Epithelial cell of proximal tubule (primary cell): ENCODE data around the gene R3HDM2. TPM values are rescaled to one million over a fixed set of nuclear protein-coding genes. Genes with fewer than 3 reads are reported as not detected.
"Not testable (repeated sequence)": the region's sequence is repeated elsewhere in the genome, so short reads cannot be mapped to it uniquely, and the experiment has no call there.

Experiments
- DNase-seq: peaks from one replicate; pipeline ENCODE4 v3.0.0-alpha.2; 2011; ENCODE audit warnings: low read depth
- H3K4me3 ChIP-seq: 2 replicates; pipeline ENCODE4 v1.5.1; 2011; ENCODE audit warnings: low read depth, mild to moderate bottlenecking, low read length
- total RNA-seq: library from RNA; depleted of rRNA; stranded (reverse); fragments of >200 nt; gene quantifications from 2 replicates; pipeline ENCODE4 v1.2.3, GENCODE V29; 2015
- TF ChIP-seq, protein P1 (sequence below): conservative IDR thresholded peaks from 2 replicates; pipeline ENCODE4 v1.5.1; 2012; ENCODE audit warnings: low read depth, mild to moderate bottlenecking, low read length

The R3HDM2 gene
- total RNA-seq, 1 donor from 2014 or later: 12.5 TPM

DNA sequence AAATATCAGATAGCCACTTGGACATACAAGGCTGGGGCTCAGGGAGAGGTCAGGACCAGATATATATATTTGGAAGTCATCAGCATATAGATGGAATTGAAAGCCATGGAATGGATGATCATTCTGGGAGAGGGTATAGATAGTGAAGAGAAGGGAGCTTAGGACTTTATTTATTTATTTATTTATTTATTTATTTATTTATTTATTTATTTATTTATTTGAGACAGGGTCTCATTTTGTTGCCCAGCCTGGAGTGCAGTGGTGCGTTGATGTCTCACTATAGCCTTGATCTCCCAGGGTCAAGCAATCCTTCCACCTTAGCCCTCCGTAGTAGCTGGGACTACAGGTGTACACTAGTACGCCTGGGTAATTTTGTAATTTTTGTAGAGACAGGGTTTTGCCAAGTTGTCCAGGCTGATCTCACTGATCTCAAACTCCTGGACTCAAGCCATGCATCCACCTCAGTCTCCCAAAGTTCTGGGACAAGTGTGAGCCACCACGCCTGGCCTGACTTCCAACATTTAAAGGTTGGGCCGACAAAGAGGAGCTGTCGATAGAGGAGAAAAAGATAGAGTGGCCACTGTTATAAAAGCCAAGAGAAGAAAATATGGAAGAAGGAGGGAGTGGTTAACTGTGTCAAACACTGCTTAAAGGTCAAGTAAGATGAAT lies 15.6 kb upstream of the R3HDM2 start:
- TF ChIP-seq, protein P1, sequence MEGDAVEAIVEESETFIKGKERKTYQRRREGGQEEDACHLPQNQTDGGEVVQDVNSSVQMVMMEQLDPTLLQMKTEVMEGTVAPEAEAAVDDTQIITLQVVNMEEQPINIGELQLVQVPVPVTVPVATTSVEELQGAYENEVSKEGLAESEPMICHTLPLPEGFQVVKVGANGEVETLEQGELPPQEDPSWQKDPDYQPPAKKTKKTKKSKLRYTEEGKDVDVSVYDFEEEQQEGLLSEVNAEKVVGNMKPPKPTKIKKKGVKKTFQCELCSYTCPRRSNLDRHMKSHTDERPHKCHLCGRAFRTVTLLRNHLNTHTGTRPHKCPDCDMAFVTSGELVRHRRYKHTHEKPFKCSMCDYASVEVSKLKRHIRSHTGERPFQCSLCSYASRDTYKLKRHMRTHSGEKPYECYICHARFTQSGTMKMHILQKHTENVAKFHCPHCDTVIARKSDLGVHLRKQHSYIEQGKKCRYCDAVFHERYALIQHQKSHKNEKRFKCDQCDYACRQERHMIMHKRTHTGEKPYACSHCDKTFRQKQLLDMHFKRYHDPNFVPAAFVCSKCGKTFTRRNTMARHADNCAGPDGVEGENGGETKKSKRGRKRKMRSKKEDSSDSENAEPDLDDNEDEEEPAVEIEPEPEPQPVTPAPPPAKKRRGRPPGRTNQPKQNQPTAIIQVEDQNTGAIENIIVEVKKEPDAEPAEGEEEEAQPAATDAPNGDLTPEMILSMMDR: no peak
- no peak overlapping the region for H3K4me3 ChIP-seq
- DNase-seq: no peak

DNA sequence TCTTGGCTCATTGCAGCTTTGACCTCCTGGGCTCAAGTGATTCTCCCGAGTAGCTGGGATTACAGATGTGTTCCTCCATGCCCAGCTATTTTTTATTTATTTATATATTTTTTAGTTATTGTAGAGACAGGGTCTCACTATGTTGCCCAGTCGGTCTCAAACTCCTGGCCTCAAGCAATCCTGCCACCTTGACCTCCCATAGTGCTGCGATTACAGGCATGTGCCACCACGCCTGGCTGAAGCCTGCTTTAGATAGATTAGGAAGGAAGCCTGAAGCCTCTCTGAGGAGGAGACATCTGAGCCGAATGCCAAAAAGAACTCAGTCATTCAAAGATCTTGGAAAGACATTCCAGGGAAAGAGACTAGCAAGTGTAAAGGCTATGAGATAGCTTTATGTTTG lies 13.9 kb upstream of the R3HDM2 start:
- DNase-seq: no peak
- TF ChIP-seq, protein P1: no peak
- no peak overlapping the region for H3K4me3 ChIP-seq

DNA sequence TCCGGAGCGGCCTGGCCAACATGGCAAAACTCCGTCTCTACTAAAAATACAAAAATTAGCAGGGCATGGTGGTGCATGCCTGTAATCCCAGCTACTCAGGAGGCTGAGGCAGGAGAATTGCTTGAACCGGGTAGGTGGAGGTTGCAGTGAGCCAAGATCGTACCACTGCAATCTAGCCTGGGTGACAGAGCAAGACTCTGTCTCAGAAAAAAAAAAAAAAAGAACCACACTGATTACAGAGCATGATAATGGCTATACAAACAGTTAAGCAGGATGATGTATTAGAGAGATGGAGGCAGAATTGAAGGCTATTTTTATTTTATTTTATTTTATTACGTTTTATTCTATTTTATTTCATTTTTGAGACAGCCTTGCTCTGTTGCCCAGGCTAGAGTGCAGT lies 13.5 kb upstream of the R3HDM2 start:
- not testable (repeated sequence) for DNase-seq, H3K4me3 ChIP-seq

DNA sequence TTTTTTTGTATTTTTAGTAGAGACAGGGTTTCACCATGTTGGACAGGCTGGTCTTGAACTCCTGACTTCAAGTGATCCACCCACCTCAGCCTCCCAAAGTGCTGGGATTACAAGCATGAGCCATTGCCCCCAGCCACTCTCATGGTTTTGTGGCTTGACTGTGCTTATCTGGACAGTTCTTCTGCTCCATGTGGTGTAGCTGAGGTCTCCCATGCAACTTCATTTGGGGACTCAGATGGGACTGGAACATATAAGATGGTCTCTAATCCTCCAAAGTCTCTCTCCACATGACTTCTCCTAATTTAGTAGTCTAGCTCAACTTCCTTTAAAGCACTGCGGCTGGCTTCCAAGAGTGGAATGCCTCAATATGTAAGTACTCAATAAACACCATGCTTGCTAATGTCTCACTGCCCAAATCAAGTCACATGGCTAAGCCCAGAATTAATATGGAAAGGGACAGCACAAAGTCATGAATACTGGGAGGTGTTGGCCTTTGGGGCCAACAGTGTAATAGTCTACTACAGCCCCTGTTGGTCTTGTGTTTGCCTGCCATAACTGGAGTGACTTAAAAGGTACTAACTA lies 11.1 kb upstream of the R3HDM2 start:
- TF ChIP-seq, protein P1: no peak
- H3K4me3 ChIP-seq: no peak overlapping the region
- no peak for DNase-seq

GRCh38 chr12:57441393-57441792 lies 10.6 kb upstream of the R3HDM2 start:
- H3K4me3 ChIP-seq, DNase-seq: not testable (repeated sequence)

DNA sequence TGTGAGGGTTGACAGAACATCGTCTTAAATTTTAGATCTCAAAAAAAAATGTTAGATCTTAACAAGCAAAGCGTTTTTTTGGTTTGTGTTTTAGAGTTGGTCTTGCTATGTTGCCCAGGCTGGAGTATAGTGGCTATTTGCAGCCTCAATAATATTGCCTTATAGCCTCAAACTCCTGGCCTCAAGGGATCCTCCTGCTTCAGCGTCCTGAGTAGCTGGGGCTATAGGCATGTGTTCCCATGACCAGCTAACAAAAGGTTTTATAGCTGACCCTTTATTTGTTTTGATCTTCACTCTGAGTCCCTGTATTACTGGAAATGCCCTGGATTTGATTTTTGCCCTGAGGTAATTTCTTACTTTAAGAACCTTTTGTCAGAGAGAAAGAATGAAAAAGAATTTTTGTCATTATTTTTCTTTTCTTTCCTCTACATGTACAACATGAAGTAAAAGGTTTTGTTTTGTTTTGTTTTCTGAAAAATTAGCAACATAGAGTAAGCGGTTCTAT lies 9.0 kb upstream of the R3HDM2 start:
- DNase-seq: no peak
- TF ChIP-seq, protein P1: no peak
- H3K4me3 ChIP-seq: no peak overlapping the region

GRCh38 chr12:57438400-57438799 lies 7.6 kb upstream of the R3HDM2 start:
- DNase-seq: no peak
- TF ChIP-seq, protein P1: no peak
- H3K4me3 ChIP-seq: no peak overlapping the region

- no peak overlapping the region for H3K4me3 ChIP-seq
- TF ChIP-seq, protein P1: no peak
- DNase-seq: no peak
Measured at GRCh38 chr12:57435293-57435692, 4.5 kb upstream of the R3HDM2 start.
